CD4-positive, CD25-positive, alpha-beta regulatory T cell (primary cell): Measurements from ENCODE around the gene WDR64. TPM values are rescaled to one million over a fixed set of nuclear protein-coding genes. Genes with fewer than 3 reads are reported as not detected.
A peak's percentile ranks its signal among the peaks of the same experiment; 100 is the strongest.
"Not testable (repeated sequence)": the region's sequence is repeated elsewhere in the genome, so short reads cannot be mapped to it uniquely, and the experiment has no call there.

Experiments
- ATAC-seq, 2 donors: fragments of 150-1000 bp; cut with Tn5 transposase; one replicate each; pipeline ENCODE4 v1.10.0; 2021; ENCODE audit warnings: low read depth in 2 of 2, moderate number of reproducible peaks in 2 of 2, moderate library complexity in 1 of 2
- DNase-seq, 3 donors: peaks; one replicate each; pipeline versions ENCODE4 v3.0.0 to v3.0.0-alpha.2; 2012 to 2022; ENCODE audit warnings: mixed read lengths in 1 of 3
- H3K27ac ChIP-seq: one replicate; pipeline ENCODE4 v1.7.0; 2013; ENCODE audit warnings: mild to moderate bottlenecking, low read length; ENCODE audit not compliant: insufficient read depth, poor library complexity, severe bottlenecking
- H3K27me3 ChIP-seq: one replicate; pipeline ENCODE4 v1.7.0; 2013; ENCODE audit warnings: low read length; ENCODE audit not compliant: control insufficient read depth, insufficient read depth
- H3K36me3 ChIP-seq: one replicate; pipeline ENCODE4 v1.7.0; 2013; ENCODE audit warnings: mild to moderate bottlenecking, low read length, moderate library complexity; ENCODE audit not compliant: control insufficient read depth, insufficient read depth
- H3K4me1 ChIP-seq: 2 replicates; pipeline ENCODE4 v1.7.0; 2013; ENCODE audit warnings: mild to moderate bottlenecking, low read length; ENCODE audit not compliant: insufficient read depth, control insufficient read depth, poor library complexity, severe bottlenecking
- H3K4me3 ChIP-seq: one replicate; pipeline ENCODE4 v1.7.0; 2013; ENCODE audit warnings: low read depth, mild to moderate bottlenecking, low read length, moderate library complexity
- H3K9me3 ChIP-seq, 2 experiments: 1 replicate in 1 of 2; 2 replicates in 1 of 2; pipeline ENCODE4 v1.7.0; 2013; ENCODE audit warnings: low read length in 2 of 2, mild to moderate bottlenecking in 1 of 2, moderate library complexity in 1 of 2; ENCODE audit not compliant: control insufficient read depth in 2 of 2
- H3K27ac Mint-ChIP-seq, 3 donors: one replicate each; pipeline ENCODE4 v1.8.0; 2020 to 2022; ENCODE audit warnings: mild to moderate bottlenecking in 3 of 3, mixed read lengths in 3 of 3, moderate library complexity in 2 of 3
- H3K27me3 Mint-ChIP-seq: one replicate; pipeline ENCODE4 v1.8.0; 2022; ENCODE audit warnings: mild to moderate bottlenecking, mixed read lengths
- H3K36me3 Mint-ChIP-seq: one replicate; pipeline ENCODE4 v1.8.0; 2020; ENCODE audit warnings: mixed read lengths
- H3K4me1 Mint-ChIP-seq, 4 donors: one replicate each; pipeline ENCODE4 v1.8.0; 2020 to 2022; ENCODE audit warnings: mixed read lengths in 4 of 4, mild to moderate bottlenecking in 1 of 4
- H3K4me3 Mint-ChIP-seq, 4 donors: one replicate each; pipeline ENCODE4 v1.8.0; 2020 to 2022; ENCODE audit warnings: mild to moderate bottlenecking in 4 of 4, mixed read lengths in 4 of 4, moderate library complexity in 3 of 4
- H3K9me3 Mint-ChIP-seq, 7 donors: one replicate each; pipeline ENCODE4 v1.8.0; 2020 to 2022; ENCODE audit warnings: mixed read lengths in 7 of 7, mild to moderate bottlenecking in 3 of 7, moderate library complexity in 2 of 7
- polyA plus RNA-seq, 4 donors: library from polyadenylated mRNA; unstranded; fragments of 300-500 nt; fragmentation: Illumina TruSeq; gene quantifications; one replicate each; pipeline ENCODE4 v1.2.3, GENCODE V29; 2021
- total RNA-seq: library from RNA; stranded (reverse); gene quantifications from one replicate; pipeline ENCODE4 v1.2.3, GENCODE V29; 2022

WDR64 gene
- total and polyA plus RNA-seq, 5 donors from 2014 or later, result 0.08 to 1.00 (median 0.35) TPM; not detected in 2

GRCh38 chr1:241817956-241818612 lies 166.0 kb downstream of the WDR64 start:
- no peak for ATAC-seq
- Histone ChIP-seq H3K9me3 (no peaks in the 10 kb centered on the region), H3K4me3 (no peak overlapping the region), H3K4me1 (no peaks in the 10 kb centered on the region), H3K27ac (no peak overlapping the region), H3K27me3 (no peaks in the 10 kb centered on the region), H3K36me3 (no peaks in the 10 kb centered on the region)
- Mint-ChIP-seq H3K36me3 (no peaks in the 10 kb centered on the region), H3K4me1 (no peaks in the 10 kb centered on the region), H3K27ac (peak overlapping the region in 1 of 3 donors; percentile 60), H3K9me3 (no peaks in the 10 kb centered on the region), H3K27me3 (peaks cover 4% of the 10 kb centered on the region), H3K4me3 (no peak overlapping the region)
- DNase-seq, result no peak

DNA sequence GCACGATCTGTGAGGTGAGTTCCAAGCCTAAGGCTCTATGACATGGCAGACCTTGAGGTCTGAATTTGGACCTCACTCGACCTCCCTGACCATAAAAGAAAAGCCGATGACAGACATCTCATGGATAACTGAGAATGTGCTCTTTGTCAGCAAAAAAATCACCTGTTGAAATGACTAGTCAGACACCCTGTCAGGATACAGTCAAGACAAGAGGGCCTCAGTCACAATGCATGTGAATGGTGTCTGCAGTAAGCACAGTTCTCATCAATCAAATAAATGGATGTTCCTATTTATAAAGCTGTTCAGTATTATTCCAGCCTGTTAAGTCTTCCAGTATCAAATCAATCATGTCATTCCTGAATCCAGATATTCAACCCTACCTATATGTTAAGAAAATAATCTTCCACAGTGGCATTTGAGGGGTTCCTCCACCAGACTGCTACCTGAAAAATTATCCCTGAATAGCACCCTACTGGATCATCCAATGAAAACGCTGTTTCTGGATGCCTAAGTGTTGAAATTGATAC lies 167.3 kb downstream of the WDR64 start:
- H3K27me3 ChIP-seq, result no peaks in the 10 kb centered on the region
- H3K27ac Mint-ChIP-seq, result no peak overlapping the region
- no peaks in the 10 kb centered on the region for H3K4me1 ChIP-seq
- no peak overlapping the region for H3K4me3 ChIP-seq
- no peaks in the 10 kb centered on the region for H3K4me1 Mint-ChIP-seq
- DNase-seq (no peak), ATAC-seq (no peak)
- H3K36me3 Mint-ChIP-seq, result no peaks in the 10 kb centered on the region
- no peak overlapping the region for H3K27ac ChIP-seq
- no peaks in the 10 kb centered on the region for H3K9me3 Mint-ChIP-seq
- H3K36me3 ChIP-seq, result no peaks in the 10 kb centered on the region
- H3K9me3 ChIP-seq, result no peaks in the 10 kb centered on the region
- no peak overlapping the region for H3K4me3 Mint-ChIP-seq
- H3K27me3 Mint-ChIP-seq, result peaks cover 4% of the 10 kb centered on the region

- H3K36me3 ChIP-seq, result no peaks in the 10 kb centered on the region
- Mint-ChIP-seq H3K9me3 (no peaks in the 10 kb centered on the region), H3K27ac (no peak overlapping the region), H3K27me3 (peaks cover 8% of the 10 kb centered on the region), H3K4me1 (no peaks in the 10 kb centered on the region), H3K4me3 (no peak overlapping the region), H3K36me3 (no peaks in the 10 kb centered on the region)
- no peak overlapping the region for H3K27ac ChIP-seq
- H3K4me1 ChIP-seq, result no peaks in the 10 kb centered on the region
- DNase-seq (no peak), ATAC-seq (no peak)
- no peak overlapping the region for H3K4me3 ChIP-seq
- H3K27me3 ChIP-seq, result no peaks in the 10 kb centered on the region
- H3K9me3 ChIP-seq, result no peaks in the 10 kb centered on the region
Measured at GRCh38 chr1:241821363-241821762, 169.3 kb downstream of the WDR64 start.

DNA sequence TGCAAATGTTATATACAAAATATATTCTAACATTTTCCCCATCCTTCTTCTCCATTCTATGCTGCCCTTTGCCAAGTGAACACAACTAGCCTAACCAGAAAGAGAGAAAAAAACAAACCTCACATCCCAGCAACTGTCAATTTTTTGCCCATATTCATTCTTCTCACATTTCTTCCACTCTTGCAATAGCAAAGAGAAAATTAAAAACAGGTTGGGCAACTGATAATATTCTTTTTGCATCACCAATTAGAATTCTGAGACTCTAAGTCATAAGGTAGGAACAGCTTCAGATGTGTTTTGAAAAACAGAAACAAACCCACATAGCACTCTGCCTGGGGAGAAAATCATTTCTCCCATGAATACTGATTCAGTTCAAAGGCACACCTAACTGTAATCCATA lies 170.8 kb downstream of the WDR64 start:
- no peaks in the 10 kb centered on the region for H3K36me3 Mint-ChIP-seq
- peaks cover 8% of the 10 kb centered on the region for H3K27me3 Mint-ChIP-seq
- no peaks in the 10 kb centered on the region for H3K4me1 ChIP-seq
- H3K36me3 ChIP-seq, result no peaks in the 10 kb centered on the region
- H3K27ac Mint-ChIP-seq, result no peak overlapping the region
- no peaks in the 10 kb centered on the region for H3K9me3 ChIP-seq
- DNase-seq (no peak), ATAC-seq (no peak)
- H3K27ac ChIP-seq, result no peak overlapping the region
- no peak overlapping the region for H3K4me3 ChIP-seq
- no peaks in the 10 kb centered on the region for H3K27me3 ChIP-seq
- no peaks in the 10 kb centered on the region for H3K4me1 Mint-ChIP-seq
- no peaks in the 10 kb centered on the region for H3K9me3 Mint-ChIP-seq
- H3K4me3 Mint-ChIP-seq, result no peak overlapping the region

DNA sequence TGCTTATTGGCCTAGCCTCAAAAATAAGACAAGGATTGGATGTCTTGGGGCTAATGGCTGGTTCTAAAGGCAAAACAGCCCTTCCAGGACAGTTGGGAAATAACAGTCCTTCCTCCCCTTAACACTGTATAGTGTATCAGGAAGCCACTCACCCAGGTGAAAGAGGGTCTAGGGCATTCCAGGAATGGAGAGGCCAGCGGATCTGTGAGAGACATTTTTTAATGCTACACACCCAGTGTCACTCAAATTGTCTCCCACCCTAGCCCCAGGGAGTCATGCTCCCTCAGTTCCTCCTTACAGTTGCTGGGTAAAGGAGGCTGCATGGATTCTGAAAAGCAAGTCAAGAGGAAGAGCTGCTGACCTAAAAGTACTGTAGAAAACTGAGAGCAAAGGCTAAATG lies 171.8 kb downstream of the WDR64 start:
- no peaks in the 10 kb centered on the region for H3K36me3 ChIP-seq
- no peaks in the 10 kb centered on the region for H3K27me3 ChIP-seq
- H3K4me3 Mint-ChIP-seq, result no peak overlapping the region
- peaks cover 4% of the 10 kb centered on the region for H3K27me3 Mint-ChIP-seq
- DNase-seq (no peak), ATAC-seq (no peak)
- no peaks in the 10 kb centered on the region for H3K36me3 Mint-ChIP-seq
- H3K9me3 Mint-ChIP-seq, result no peaks in the 10 kb centered on the region
- no peaks in the 10 kb centered on the region for H3K4me1 Mint-ChIP-seq
- no peaks in the 10 kb centered on the region for H3K4me1 ChIP-seq
- no peak overlapping the region for H3K4me3 ChIP-seq
- H3K27ac ChIP-seq, result no peak overlapping the region
- H3K27ac Mint-ChIP-seq, result no peak overlapping the region
- H3K9me3 ChIP-seq, result no peaks in the 10 kb centered on the region

DNA sequence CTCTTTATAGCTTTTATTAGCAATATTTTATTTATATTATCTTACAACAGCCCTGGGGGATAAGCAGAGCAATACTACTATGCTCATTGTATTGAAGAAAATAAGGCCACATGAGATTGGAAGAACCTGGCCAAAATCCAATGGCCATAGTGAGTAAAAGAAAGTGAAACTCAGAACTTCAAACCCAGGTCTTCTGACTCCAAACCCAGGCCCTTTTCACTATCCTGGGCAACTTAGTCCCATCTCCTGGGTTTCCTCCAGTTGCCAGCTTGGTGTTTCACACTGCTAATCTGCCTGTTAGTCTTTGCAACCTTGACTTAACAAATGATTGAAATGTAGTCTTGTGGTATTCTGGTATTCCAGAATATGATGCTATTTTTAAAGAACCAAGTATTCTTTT lies 173.5 kb downstream of the WDR64 start:
- H3K27me3 ChIP-seq, result no peaks in the 10 kb centered on the region
- H3K9me3 ChIP-seq, result no peaks in the 10 kb centered on the region
- no peak overlapping the region for H3K27ac ChIP-seq
- DNase-seq (no peak), ATAC-seq (no peak)
- Mint-ChIP-seq H3K27ac (no peak overlapping the region), H3K4me3 (no peak overlapping the region), H3K36me3 (no peaks in the 10 kb centered on the region), H3K4me1 (no peaks in the 10 kb centered on the region), H3K9me3 (no peaks in the 10 kb centered on the region), H3K27me3 (peaks cover 4% of the 10 kb centered on the region)
- no peaks in the 10 kb centered on the region for H3K36me3 ChIP-seq
- no peak overlapping the region for H3K4me3 ChIP-seq
- H3K4me1 ChIP-seq, result no peaks in the 10 kb centered on the region

GRCh38 chr1:241826613-241827012 lies 174.5 kb downstream of the WDR64 start:
- not testable (repeated sequence) for H3K36me3 ChIP-seq, ATAC-seq, H3K27me3 Mint-ChIP-seq

GRCh38 chr1:241827264-241827663 lies 175.2 kb downstream of the WDR64 start:
- Histone ChIP-seq H3K36me3 (no peaks in the 10 kb centered on the region), H3K27me3 (no peaks in the 10 kb centered on the region), H3K4me3 (no peak overlapping the region), H3K27ac (no peak overlapping the region), H3K4me1 (no peaks in the 10 kb centered on the region), H3K9me3 (no peaks in the 10 kb centered on the region)
- no peak for ATAC-seq
- no peak overlapping the region for H3K27ac Mint-ChIP-seq
- H3K9me3 Mint-ChIP-seq, result no peaks in the 10 kb centered on the region
- no peaks in the 10 kb centered on the region for H3K4me1 Mint-ChIP-seq
- H3K27me3 Mint-ChIP-seq, result peaks cover 4% of the 10 kb centered on the region
- H3K36me3 Mint-ChIP-seq, result no peaks in the 10 kb centered on the region
- no peak overlapping the region for H3K4me3 Mint-ChIP-seq
- no peak for DNase-seq

More at GRCh38 chr1:241826613-241827012, 174.5 kb downstream of the WDR64 start:
- not testable (repeated sequence) for H3K27ac ChIP-seq, H3K4me1 Mint-ChIP-seq, H3K36me3 Mint-ChIP-seq, H3K4me1 ChIP-seq, H3K4me3 Mint-ChIP-seq, H3K9me3 Mint-ChIP-seq, DNase-seq, H3K9me3 ChIP-seq, H3K27me3 ChIP-seq, H3K4me3 ChIP-seq
- H3K27ac Mint-ChIP-seq, result peak overlapping the region in 1 of 3 donors; percentile 71
